HG03135 (cell line): ENCODE measurements around the gene TMEM131.
"Not testable (repeated sequence)": the region's sequence is repeated elsewhere in the genome, so short reads cannot be mapped to it uniquely, and the experiment has no call there.

Experiments
- ATAC-seq: cut with Tn5 transposase; IDR thresholded peaks from one replicate; pipeline ENCODE4 v1.9.1; 2021; ENCODE audit warnings: mild to moderate bottlenecking, moderate library complexity; ENCODE audit not compliant: unreplicated experiment

TMEM131 gene

DNA sequence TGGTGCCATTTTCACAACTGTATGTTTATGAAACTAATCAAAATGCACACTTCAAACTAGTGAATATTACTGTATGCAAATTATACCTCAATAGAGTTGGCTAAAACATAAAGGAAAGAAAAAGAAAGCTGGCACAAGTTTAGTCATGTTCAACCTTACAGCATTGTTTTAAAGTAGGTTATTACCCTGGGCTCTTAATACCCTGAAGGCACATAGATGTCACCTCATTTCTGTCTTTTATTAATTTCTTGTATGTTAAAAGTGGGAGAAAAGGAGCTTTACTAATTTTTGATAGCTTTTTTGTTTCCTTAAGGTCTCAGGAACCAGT lies 32.7 kb downstream of the TMEM131 start:
- no peak for ATAC-seq

DNA sequence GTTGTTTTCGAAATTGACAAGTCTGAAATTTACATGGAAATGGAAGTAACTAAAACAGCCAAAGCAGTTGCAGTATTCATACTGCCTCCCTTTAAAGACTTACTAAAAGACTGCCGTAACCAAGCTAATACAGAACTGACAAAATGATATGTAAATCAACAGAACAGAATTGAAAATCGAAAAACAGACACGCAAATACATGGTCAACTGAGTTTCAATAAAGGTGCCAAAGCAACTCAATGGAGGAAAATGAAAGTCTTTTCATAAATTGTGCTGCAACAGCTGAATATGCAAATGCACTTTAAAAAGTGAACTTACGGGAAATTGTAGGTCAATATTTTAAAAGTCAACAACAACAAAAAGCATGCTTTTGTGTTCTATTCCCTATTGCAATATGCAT lies 34.2 kb downstream of the TMEM131 start:
- ATAC-seq, result no peak

DNA sequence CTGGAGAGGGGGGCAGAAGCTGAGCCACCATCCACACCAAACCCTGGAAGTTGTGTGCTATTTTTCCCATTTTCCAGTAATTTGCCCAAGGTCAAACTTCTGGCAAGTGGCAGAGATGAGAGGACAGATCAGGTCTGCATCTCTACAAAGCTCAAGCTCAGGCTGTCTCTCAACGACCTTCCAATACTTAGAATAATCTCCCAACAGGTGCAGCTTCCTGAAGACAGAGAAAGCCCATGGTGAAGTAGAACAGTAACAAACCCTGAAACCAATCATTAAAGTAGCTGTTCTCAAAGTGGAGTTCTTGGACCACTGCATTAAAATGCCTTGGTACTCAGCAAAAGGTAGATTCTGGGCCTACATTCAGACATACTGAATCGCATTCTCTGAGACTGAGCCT lies 37.6 kb downstream of the TMEM131 start:
- ATAC-seq, result no peak

DNA sequence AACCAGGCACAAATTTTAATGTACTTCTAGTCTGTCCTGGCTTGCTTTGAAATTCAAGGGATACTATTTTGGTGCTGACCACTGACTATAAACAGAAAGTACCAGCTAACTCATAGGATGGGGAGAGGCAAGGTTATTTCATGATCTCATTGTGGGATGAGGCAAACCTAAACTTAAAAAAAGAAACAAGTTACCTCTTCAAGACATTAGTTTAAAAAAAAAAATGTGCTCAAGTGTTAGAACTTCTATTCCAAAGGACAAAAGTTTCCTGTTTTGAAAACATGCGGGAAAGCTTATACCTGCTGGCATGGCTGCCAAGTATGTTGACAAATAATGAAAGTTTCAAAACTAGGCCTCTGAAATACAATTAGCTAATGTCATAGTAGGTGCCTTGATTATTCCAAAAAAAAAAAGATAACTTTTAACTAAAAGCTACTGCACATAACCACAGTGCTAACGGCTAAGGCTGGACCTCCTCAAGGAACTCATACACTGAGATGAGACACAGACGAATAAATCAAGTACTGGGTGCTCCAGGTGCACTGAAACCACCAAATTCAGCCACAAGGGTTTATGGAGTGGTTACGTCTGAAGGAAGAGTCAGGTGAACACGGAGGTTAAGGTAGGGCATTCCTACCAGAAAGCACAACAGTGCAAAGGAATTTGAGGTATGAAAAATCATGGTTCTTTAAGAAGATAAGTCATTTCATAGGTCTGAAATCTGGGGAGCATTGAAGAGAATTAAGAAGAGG lies 38.1 kb downstream of the TMEM131 start:
- ATAC-seq, result no peak

DNA sequence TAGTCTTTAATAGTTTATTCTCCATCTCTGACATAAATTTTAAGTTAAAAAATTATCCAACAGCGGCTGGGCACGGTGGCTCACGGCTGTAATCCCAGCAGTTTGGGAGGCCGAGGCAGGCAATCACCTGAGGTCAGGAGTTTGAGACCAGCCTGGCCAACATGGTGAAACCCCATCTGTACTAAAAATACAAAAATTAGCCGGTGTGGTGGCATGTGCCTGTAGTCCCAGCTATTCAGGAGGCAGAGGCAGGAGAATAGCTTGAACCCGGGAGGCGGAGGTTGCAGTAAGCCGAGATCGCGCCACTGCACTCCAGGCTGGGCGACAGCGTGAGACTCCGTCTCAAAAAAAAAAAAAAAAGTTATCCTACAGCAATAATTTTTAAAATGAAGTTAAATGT lies 39.0 kb downstream of the TMEM131 start:
- ATAC-seq, result not testable (repeated sequence)

DNA sequence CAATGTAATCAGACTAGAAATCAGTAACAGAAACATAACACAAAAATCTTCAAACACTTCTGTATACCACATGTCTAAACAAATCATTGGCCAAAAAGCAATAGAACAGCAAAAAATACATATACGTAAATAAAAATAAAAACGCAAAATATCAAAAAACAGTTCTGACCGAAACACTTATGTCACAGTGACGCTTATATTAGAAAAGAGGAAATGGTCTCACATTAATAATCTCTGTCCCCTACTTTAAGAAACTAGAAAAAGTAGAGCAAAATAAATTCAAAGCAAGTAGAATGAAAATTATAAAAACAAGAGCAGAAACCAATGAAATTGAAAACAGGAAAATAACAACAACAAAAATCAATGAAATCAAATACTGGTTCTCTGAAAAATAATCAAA lies 41.9 kb downstream of the TMEM131 start:
- ATAC-seq, result no peak

DNA sequence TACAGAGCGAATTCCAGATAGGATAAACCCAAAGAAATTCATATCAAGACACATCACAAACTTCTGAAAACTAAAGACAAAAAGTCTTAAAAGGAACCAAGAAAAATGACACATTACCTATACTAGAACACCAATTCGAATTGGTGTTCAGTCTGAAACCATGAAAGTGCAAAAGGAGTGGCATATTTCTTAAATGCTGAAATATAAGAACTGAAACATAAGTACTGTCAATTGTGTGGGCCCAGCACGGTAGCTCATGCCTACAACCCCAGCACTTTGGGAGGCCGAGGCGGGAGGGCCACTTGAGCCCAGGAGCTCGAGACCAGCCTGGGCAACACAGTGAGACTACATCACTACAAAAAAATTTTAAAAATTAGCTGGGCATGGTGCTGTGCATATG lies 43.4 kb downstream of the TMEM131 start:
- no peak for ATAC-seq

DNA sequence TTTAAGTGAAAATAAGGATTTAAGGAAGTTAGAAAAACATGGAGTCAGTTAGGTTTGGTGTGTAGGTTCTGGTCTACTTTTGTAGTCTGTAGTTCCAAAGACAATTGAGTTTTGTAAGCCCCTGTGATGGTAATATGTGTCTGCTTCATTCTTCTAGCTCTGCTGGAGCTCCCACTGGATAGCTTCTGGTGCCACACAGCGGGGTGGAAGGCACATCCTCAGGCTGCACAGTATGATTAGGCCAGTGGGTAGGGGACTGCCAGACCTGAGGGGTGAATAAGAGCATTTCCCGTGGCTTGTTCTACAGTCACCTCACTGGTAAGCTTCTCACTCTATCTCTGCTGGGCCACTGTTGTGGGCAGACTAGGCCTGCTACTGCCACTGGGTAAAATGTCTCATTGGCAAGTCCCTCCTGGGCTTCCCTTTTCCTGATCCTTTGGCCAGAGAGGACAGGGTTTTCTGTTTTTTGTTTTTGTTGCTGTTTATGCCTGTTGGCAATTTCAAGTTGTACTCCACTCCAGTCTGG lies 44.5 kb downstream of the TMEM131 start:
- no peak for ATAC-seq

DNA sequence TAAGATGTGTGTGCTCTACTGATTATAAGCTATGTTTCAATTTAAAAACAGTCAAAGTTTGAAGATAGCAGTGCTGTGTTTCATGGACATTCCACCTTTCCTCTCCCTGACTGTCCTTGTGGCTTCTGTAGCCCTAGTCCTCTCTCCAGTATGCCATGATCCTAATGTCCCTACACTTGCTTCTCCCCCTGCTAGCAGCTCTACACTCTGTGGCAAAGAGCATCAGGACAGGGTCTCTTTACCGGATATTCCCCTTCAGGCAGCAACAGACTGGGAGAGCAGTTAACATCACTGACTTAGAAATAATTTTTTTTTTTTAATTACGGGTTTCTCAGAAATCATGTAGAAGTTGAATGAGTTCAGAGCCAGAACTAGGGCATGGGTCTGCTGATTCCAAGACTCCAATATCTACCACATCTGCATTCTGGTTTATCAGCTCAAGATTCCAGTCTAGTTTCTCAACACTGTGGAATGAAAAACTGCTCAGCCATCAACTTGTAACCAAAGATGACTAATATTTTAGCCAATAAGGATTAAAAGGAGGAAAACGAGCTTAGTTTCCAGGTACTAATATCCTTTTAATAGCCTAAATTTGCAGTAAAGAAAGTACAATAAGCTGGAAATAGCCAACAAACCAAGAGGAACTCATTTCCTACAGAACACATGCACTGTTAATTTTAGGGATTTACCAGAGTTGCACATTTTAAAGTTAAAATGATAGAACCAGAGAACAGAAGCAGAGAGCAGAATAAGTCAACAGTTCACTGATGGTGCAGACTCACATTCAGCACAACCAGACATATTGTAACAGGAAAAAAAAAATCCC lies 45.2 kb downstream of the TMEM131 start:
- ATAC-seq, result no peak

DNA sequence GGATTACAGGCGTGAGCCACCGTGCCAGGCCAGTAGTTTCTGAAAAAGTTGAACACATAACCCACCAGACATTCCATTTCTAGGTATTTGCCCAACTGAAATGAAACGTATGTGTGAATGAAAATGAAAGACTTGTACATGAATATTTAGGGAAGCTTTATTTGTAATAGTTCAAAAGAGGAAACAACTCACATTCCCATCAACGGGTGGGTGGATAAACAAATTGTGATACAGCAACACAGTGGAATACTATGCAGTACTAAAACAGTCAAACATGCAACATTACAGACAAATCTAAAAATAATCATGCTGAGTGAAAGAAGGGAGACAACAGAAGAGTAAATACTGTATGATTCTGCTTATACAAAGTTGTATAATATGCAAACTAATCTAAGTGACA lies 46.8 kb downstream of the TMEM131 start:
- no peak for ATAC-seq

DNA sequence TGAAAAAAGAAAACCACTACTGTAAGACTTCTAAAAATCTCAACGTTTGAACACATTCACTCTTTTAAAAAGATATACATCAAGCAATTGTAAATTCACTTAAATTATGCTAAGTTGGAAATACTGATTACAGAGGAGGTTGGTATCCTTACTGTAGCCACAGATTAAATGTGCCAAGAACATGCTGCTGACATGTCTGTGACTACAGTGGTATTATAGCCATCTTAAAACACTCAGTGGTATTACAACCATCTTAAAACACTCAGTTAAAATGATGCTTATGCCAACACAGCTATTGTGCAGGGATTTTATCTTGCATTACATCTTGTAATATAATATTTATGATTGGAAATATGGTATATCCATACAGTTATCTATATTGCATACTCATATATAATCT lies 50.0 kb downstream of the TMEM131 start:
- ATAC-seq, result no peak

DNA sequence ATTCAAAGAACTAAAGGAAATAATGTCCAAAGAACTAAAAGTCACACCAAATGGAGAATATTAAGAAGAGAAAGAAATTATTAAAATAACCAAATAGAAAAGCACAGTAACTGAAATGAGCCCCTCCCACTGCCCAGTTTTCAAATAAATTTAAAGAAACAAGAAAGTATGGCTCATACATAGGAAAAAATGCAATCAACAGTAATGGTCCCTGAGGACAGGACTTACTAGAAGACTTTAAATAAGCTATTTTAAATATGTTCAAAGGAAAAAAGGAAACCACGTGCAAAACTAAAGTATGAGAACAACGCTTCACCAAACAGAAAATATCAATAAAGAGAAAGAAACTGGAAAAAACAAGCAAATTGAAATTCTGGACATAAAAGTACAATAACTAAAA lies 58.9 kb downstream of the TMEM131 start:
- no peak for ATAC-seq

DNA sequence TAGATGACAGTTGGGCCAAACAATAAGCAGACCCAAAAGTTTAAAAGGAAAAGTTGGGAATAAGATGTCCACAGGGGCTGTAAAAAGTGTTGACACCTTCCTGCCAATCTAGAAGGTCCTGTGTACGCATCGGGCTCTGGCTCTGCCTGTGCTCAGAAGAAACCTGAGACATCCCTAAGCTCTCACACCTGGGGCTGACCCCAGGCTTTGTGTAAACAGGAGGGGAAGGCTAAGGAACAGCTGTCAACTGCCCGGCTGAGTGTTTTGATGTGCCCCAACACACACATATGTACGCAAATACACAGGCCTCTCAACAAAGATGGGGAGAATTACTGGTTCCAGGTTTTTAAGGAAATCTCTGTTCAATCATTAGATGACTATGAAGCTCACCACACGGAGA lies 59.5 kb downstream of the TMEM131 start:
- ATAC-seq, result peak; percentile 47

DNA sequence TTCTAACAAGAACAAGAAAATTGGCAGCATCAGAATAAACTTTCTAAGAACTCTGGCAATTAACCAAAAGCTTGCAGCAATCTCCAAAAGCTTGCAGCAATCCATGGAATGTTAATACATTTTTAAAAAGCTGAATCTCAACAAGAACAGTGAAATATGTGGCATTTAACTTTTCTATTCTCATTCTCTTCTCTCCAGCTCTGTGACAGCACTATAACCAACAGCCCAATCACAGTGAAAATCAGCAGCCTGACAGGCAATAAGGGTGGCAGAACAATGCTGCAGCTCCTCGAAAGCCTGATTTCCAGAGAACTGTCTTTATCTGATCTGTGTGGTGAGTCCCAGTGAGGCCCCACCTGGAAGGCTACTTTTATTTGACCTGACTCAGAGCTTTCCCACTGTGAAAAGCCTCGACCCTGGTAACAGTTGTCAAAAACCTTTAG lies 60.0 kb downstream of the TMEM131 start:
- peak; percentile 5 for ATAC-seq

DNA sequence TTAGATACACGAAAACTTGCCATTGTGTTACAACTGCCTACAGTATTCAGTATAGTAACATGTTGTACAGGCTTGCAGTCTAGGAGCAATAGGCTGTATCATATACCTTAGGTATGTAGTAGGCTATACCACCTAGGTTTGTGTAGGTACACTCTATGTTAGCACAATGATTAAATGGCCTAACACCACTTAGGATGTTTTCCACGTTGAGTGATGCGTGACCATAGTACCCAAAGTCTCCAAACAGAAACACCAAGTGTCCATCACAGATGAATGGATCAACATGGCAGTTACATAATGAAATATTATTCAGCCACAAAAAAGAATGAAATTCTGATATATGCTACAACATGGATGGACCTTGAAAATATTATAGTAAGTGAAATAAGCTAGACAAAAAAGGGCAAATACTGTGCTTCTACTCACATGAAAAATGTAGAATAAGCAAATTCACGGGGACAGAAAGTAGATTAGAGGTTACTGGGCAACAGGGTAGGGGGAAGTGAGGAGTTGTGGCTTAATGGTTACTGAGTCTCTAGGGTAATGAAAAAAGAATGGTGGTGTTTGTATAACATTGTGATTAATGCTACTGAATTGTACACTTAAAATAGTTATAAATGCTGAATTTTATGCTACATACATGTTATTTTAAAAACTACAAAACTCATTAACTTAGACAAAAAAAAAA lies 62.6 kb downstream of the TMEM131 start:
- ATAC-seq, result peak; percentile 63

DNA sequence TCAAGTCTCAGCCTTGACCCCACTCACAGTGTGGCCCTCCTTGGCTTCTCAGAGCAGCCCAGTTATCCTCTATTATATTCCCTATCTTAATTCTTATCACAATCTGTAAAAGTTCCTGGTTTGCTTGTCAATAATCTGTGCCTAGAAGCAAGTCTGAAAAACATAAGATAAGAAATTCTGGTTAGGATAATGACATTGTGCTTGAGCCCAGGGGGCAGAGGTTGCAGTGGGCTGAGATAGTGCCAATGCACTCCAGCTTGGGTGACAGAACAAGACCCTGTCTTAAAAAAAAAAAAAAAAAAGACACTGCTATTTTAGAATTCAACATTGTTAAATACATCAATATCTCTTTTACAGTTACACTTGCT lies 63.9 kb downstream of the TMEM131 start:
- no peak for ATAC-seq

DNA sequence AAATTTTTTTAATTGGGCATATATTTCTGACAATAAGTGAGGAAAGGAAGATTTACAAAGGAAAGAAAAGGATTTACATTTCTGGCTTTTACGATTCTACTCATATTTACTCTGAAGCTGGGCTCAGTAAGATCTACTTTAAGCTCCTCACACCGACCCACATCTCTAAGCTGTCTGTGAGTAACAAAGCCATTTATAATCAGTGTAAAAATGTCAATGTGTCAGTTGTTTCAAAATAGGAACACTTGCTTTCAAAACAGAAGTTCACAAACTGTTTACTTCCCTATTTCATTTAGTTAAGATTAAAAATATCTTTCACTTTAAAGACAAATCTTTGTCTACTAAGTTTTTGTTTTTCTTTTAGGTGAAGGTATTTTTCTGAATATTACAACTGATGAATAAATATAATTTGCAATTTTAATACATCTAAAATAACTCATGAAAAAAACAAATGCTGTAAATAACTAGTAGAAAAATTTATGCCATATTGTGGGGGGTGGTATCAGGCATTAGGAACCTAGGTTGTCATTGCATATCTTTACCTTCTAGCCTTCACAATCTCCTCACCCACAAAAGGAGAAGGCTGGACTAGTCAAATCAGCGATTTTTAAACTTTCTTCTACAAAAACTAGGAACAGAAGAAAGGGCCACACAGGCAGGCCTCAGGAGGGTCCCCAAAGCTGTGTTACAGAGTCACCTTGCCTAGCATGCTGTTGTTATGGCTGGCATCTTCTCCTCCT lies 64.5 kb downstream of the TMEM131 start:
- no peak for ATAC-seq

DNA sequence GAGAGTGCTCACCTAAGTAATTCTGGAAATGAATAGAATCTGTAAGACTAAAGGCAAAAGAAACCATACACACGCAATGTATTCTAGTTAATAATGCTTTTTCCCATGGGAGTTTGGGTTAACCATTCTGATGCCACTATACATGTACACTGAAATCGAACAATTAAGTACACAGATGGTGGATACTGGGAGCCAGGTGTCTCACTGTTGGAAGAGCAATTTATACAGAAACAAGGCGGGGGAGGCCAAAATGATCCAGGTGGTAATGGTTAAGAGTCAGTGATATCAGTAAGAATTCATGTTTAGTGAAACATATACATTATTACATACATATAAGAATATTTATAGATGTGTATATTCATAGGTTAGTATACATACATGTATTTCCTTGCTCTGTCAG lies 67.2 kb downstream of the TMEM131 start:
- no peak for ATAC-seq

DNA sequence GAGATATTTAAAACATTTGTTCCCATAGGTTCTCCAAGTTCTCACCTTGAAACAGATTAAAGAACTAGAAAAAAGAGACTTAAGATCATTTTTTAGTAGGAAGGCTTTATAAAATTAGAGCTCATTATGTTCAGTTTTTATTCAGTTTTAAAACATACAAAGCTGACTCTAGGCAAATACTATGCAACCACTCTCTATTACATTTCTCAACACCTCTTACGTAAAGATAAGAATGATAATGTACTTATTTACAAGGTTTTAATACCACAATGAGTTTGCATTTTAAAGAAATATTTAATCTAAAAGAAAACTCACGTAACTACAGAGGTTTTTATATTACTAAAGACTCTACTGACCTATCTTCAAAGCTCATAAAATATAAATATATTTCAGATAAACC lies 68.8 kb downstream of the TMEM131 start:
- no peak for ATAC-seq

DNA sequence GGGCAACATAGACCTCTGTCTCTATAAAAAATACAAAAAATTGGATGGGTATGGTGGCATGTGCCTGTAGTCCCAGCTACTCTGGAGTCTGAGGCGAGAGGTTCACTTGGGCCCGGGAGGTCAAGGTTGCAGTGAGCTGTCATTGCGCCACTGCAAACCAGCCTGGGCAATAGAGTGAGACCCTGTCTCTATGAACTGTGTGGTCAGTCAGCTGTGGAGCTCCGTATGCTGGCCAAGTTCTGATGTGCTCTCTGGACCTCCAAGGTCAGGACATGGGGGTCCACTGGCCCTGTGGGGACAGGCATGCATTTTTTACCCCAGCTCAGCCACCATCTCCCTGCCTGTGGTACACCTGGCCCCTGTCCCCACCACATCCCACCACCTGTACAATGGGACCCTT lies 71.6 kb downstream of the TMEM131 start:
- no peak for ATAC-seq

DNA sequence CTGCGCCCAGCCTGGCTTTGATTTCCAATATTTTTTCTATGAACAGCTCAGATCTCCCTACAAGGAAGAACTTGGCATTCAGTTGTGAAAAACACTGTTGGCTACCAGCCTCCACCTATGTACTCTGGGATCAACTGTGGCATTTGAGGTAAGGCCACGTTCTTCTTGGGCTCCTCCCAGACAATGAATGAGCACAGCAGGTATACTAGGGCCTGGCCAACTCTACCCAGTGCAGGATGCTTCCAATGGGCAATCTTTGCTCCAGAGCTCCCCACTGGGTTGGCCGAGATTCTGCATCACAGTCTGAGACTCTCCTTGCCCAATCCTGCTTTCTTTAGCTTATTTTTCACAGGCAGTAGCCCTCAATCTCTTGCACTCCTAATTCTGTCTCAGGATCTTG lies 75.9 kb downstream of the TMEM131 start:
- no peak for ATAC-seq
